ENCODE data around the gene FAM98B. TPM values are rescaled to one million over a fixed set of nuclear protein-coding genes. Genes with fewer than 3 reads are reported as not detected.

The FAM98B gene
- total RNA-seq, 1 experiment from 2014 or later = 38.1 TPM

GRCh38 chr15:38408576-38408975 is 45.4 kb upstream of the FAM98B start (continued):
- TF ChIP-seq E2F4 (CRISPR knock-in tag; IDR thresholded peaks at IDR 0.05; ENCODE audit: borderline replicate concordance, low read depth) = no peak
- no peak for TF ChIP-seq IRF1 (CRISPR knock-in tag; IDR thresholded peaks at IDR 0.05)
- no peak for TF ChIP-seq RORB (CRISPR knock-in tag; IDR thresholded peaks at IDR 0.05)
- TF ChIP-seq SP1 (CRISPR knock-in tag; conservative IDR thresholded peaks at IDR 0.05) = no peak
- no peak for TF ChIP-seq ZMAT4 (CRISPR knock-in tag; IDR thresholded peaks at IDR 0.05)
- TF ChIP-seq PRRX2 (CRISPR knock-in tag; IDR thresholded peaks at IDR 0.05) = no peak
- TF ChIP-seq TEAD4 (CRISPR knock-in tag; IDR thresholded peaks at IDR 0.05) = no peak
- no peak for TF ChIP-seq KAT7 (CRISPR knock-in tag; IDR thresholded peaks at IDR 0.05; ENCODE audit: borderline replicate concordance)
- TF ChIP-seq JUN (CRISPR knock-in tag; IDR thresholded peaks at IDR 0.05) = no peak

- DNase-seq (ENCODE audit: low spot score) (no peak), ATAC-seq (no peak)
- H3K27ac Mint-ChIP-seq = no peak overlapping the region
- CTCF ChIA-PET = interaction anchor here (0.6 to 4.1 kb wide), 3 partner anchors 29 to 417 kb away, joined by 3 to 34 read pairs (median 6); no protein-coding TSS in a partner anchor
- H3K36me3 Mint-ChIP-seq = no peaks in the 10 kb centered on the region; the same call in 1 of the 2 replicates
- H3K4me3 Mint-ChIP-seq = no peak overlapping the region
- POLR2A ChIA-PET = no interaction called here
- peaks cover 2% of the 10 kb centered on the region; the same call in 1 of the 2 replicates for H3K4me1 Mint-ChIP-seq
- no peak for TF ChIP-seq ZMAT4 (CRISPR knock-in tag; IDR thresholded peaks at IDR 0.05)
- TF ChIP-seq FOXP4 (CRISPR knock-in tag; IDR thresholded peaks at IDR 0.05) = no peak
- TF ChIP-seq IRF1 (CRISPR knock-in tag; IDR thresholded peaks at IDR 0.05) = no peak
- no peak for TF ChIP-seq AR (CRISPR knock-in tag; IDR thresholded peaks at IDR 0.05)
- no peak for TF ChIP-seq SOX15 (CRISPR knock-in tag; IDR thresholded peaks at IDR 0.05)
- TF ChIP-seq ZNF263 (CRISPR knock-in tag; IDR thresholded peaks at IDR 0.05; ENCODE audit: low read depth) = no peak
- no peak for TF ChIP-seq E2F5 (CRISPR knock-in tag; IDR thresholded peaks at IDR 0.05)
- TF ChIP-seq RORB (CRISPR knock-in tag; IDR thresholded peaks at IDR 0.05) = no peak
- TF ChIP-seq ESRRA (CRISPR knock-in tag; IDR thresholded peaks at IDR 0.05; ENCODE audit: borderline replicate concordance) = no peak
- TF ChIP-seq CBFB (CRISPR knock-in tag; IDR thresholded peaks at IDR 0.05; ENCODE audit: low read depth) = no peak
- TF ChIP-seq FOXJ3 (CRISPR knock-in tag; IDR thresholded peaks at IDR 0.05; ENCODE audit: borderline replicate concordance) = no peak
- no peak for TF ChIP-seq OVOL2 (CRISPR knock-in tag; IDR thresholded peaks at IDR 0.05; ENCODE audit: borderline replicate concordance)
- TF ChIP-seq ZNF416 (CRISPR knock-in tag; IDR thresholded peaks at IDR 0.05) = no peak
- no peak for TF ChIP-seq ATF3 (CRISPR knock-in tag; conservative IDR thresholded peaks at IDR 0.05)
- H3K27me3 Mint-ChIP-seq (ENCODE audit: low read depth) = no peaks in the 10 kb centered on the region
- H3K9me3 Mint-ChIP-seq = peaks cover 14% of the 10 kb centered on the region
Observed at GRCh38 chr15:38411902-38412301, 42.0 kb upstream of the FAM98B start.
